ENCODE data around the gene PHF2.

PHF2 gene

GRCh38 chr9:93693129-93693528 is 116.7 kb downstream of the PHF2 start:
- DNase-seq (ENCODE audit: low read depth): no peak
- no peak for TF ChIP-seq CTCF (IDR thresholded peaks at IDR 0.05; ENCODE audit: insufficient read depth, low read depth, low read length, missing control alignments)
- H3K4me3 ChIP-seq (ENCODE audit: low read length): no peak overlapping the region

- TF ChIP-seq CTCF (IDR thresholded peaks at IDR 0.05; ENCODE audit: insufficient read depth, low read depth, low read length, missing control alignments): no peak
- DNase-seq (ENCODE audit: low read depth): no peak
- H3K4me3 ChIP-seq (ENCODE audit: low read length): no peak overlapping the region
Observed at GRCh38 chr9:93697352-93698139, 121.2 kb downstream of the PHF2 start.

GRCh38 chr9:93698140-93698908 is 121.9 kb downstream of the PHF2 start:
- TF ChIP-seq CTCF (IDR thresholded peaks at IDR 0.05; ENCODE audit: insufficient read depth, low read depth, low read length, missing control alignments): no peak
- no peak overlapping the region for H3K4me3 ChIP-seq (ENCODE audit: low read length)
- DNase-seq (ENCODE audit: low read depth): no peak

GRCh38 chr9:93699650-93700049 is 123.3 kb downstream of the PHF2 start:
- H3K4me3 ChIP-seq (ENCODE audit: low read length): no peak overlapping the region
- TF ChIP-seq CTCF (IDR thresholded peaks at IDR 0.05; ENCODE audit: insufficient read depth, low read depth, low read length, missing control alignments): no peak
- DNase-seq (ENCODE audit: low read depth): no peak

GRCh38 chr9:93701494-93702218 is 125.3 kb downstream of the PHF2 start:
- no peak for TF ChIP-seq CTCF (IDR thresholded peaks at IDR 0.05; ENCODE audit: insufficient read depth, low read depth, low read length, missing control alignments)
- no peak for DNase-seq (ENCODE audit: low read depth)
- no peak overlapping the region for H3K4me3 ChIP-seq (ENCODE audit: low read length)

- no peak for DNase-seq (ENCODE audit: low read depth)
Observed at GRCh38 chr9:93702261-93702660, 125.9 kb downstream of the PHF2 start.

More at GRCh38 chr9:93702261-93702660, 125.9 kb downstream of the PHF2 start:
- H3K4me3 ChIP-seq (ENCODE audit: low read length): no peak overlapping the region
- no peak for TF ChIP-seq CTCF (IDR thresholded peaks at IDR 0.05; ENCODE audit: insufficient read depth, low read depth, low read length, missing control alignments)
